HUES6 (cell line): ENCODE measurements around the gene TTC21A.
"Not testable (repeated sequence)": the region's sequence is repeated elsewhere in the genome, so short reads cannot be mapped to it uniquely, and the experiment has no call there.

Experiments
- H3K27ac ChIP-seq: 2 replicates; pipeline ENCODE4 v1.7.0; 2013; ENCODE audit warnings: low read depth, mild to moderate bottlenecking, low read length, inconsistent platforms
- H3K27me3 ChIP-seq: 2 replicates; pipeline ENCODE4 v1.6.1; 2013; ENCODE audit warnings: low read length; ENCODE audit not compliant: control insufficient read depth, insufficient read depth
- H3K36me3 ChIP-seq: 2 replicates; pipeline ENCODE4 v1.6.1; 2013; ENCODE audit warnings: low read length; ENCODE audit not compliant: control insufficient read depth, insufficient read depth
- H3K4me1 ChIP-seq: 2 replicates; pipeline ENCODE4 v1.6.1; 2013; ENCODE audit warnings: low read length; ENCODE audit not compliant: control insufficient read depth, insufficient read depth
- H3K4me3 ChIP-seq: 2 replicates; pipeline ENCODE4 v1.5.1; 2013; ENCODE audit warnings: low read depth, low read length
- H3K9ac ChIP-seq: one replicate; pipeline ENCODE4 v1.6.1; 2013; ENCODE audit warnings: mild to moderate bottlenecking, low read length
- H3K9me3 ChIP-seq: 2 replicates; pipeline ENCODE4 v1.6.1; 2013; ENCODE audit warnings: low read depth, low read length; ENCODE audit not compliant: control insufficient read depth, insufficient read depth

The TTC21A gene

DNA sequence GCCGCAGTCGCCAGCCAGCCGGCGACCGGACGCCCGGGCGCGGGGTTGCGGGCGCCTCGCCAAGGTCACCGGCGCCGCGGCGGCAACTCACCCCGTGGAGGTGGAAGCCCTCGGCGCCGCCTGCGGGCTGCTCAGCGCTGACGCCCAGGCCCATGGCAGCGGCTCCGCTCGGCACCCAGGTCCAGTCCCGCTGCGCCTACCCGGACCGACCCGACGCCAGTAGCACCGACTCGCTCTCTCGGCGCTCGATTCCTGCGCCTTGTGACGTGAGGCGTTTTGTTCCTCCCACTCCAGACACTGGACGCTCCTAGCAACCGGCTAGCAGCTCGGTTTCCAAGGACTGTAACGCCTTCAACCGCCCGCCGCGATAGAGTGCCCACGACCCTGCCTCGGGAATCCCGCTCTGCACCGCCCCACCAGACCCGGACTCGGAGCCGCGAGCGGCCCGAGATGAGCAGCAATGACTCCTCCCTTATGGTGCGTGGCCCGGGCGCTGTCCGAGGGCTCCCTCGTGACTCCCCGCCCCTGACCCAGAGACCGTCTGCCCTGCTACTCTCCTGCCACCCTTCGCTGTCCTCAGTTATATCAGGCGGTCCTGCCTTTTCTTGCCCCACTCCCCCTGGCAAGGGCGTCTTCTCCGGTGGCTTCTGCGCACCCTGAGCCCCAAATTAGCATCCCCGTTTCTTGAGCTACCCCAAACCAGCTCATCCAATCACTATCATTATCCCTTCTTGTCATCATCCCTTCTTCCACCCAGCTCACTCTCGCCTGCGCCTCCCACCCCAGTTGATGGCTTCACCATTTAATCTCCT, at the start of gene TTC21A, which contains the start of gene GORASP1:
Gene TTC21A (plus strand): TSS at position 293 of the 812 bp plus-strand sequence. CDS start 158 bp downstream, at position 451.
Gene GORASP1 (minus strand): TSS at position 240 of the 812 bp plus-strand sequence. CDS start 86 bp downstream, at position 154.
- H3K27ac ChIP-seq, result no peak within 1 kb of the TSS; the same call in 1 of the 2 replicates

DNA sequence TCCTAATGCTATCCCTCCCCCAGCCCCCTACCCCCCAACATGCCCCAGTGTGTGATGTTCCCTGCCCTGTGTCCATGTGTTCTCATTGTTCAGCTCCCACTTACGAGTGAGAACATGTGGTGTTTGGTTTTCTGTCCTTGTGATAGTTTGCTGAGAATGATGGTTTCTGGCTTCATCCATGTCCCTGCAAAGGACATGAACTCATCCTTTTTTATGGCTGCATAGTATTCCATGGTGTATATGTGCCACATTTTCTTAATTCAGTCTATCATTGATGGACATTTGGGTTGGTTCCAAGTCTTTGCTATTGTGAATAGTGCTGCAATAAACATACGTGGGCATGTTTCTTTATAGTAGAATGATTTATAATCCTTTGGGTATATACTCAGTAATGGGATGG, 46.3 kb upstream of the TTC21A start:
- not testable (repeated sequence) for H3K27me3 ChIP-seq, H3K27ac ChIP-seq, H3K4me1 ChIP-seq, H3K9ac ChIP-seq, H3K4me3 ChIP-seq, H3K9me3 ChIP-seq, H3K36me3 ChIP-seq

More for the DNA sequence above, at the start of gene TTC21A, which contains the start of gene GORASP1:
- Histone ChIP-seq H3K27me3 (peaks cover 8% of the 10 kb centered on the region; the same call in 1 of the 2 replicates), H3K9ac (peak within 1 kb of the TSS; percentile 76), H3K4me1 (peaks cover 8% of the 10 kb centered on the region; the same call in 1 of the 2 replicates), H3K36me3 (peaks cover 2% of the 10 kb centered on the region; the same call in 1 of the 2 replicates), H3K4me3 (peak within 1 kb of the TSS; percentile 89), H3K9me3 (no peaks in the 10 kb centered on the region)

GRCh38 chr3:39062180-39062579, 45.3 kb upstream of the TTC21A start:
- Histone ChIP-seq H3K27ac (no peak overlapping the region), H3K9me3 (no peaks in the 10 kb centered on the region)

GRCh38 chr3:39063143-39063542, 44.3 kb upstream of the TTC21A start:
- Histone ChIP-seq H3K27ac (no peak overlapping the region), H3K4me1 (no peaks in the 10 kb centered on the region), H3K36me3 (peaks cover 23% of the 10 kb centered on the region), H3K4me3 (no peak overlapping the region), H3K9ac (no peak overlapping the region), H3K9me3 (no peaks in the 10 kb centered on the region), H3K27me3 (no peaks in the 10 kb centered on the region)

More at GRCh38 chr3:39062180-39062579, 45.3 kb upstream of the TTC21A start:
- Histone ChIP-seq H3K9ac (no peak overlapping the region), H3K27me3 (no peaks in the 10 kb centered on the region), H3K4me3 (no peak overlapping the region), H3K36me3 (peaks cover 15% of the 10 kb centered on the region), H3K4me1 (no peaks in the 10 kb centered on the region)

DNA sequence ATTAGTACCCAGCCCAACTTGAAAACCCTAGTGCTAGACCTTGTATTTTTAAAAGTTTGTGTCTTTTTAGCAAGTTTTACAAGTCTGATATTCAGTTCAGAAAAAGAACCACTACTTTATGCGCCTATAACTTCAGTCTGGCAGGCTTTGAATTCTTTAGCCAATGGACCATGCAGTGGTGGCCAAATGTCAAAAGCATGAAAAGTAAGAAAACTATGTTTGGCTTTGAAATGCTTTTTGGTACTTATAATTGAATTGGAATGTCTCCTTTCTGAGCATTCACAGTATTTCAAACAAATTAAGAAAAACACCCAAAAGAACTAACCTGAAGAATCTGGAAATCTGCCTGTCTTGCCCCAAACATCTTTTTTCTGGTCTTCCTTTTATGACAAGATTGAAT, 42.8 kb upstream of the TTC21A start:
- Histone ChIP-seq H3K9ac (no peak overlapping the region), H3K27me3 (no peaks in the 10 kb centered on the region), H3K36me3 (peaks cover 34% of the 10 kb centered on the region), H3K4me1 (no peaks in the 10 kb centered on the region), H3K9me3 (no peaks in the 10 kb centered on the region), H3K27ac (no peak overlapping the region), H3K4me3 (no peak overlapping the region)

- peaks cover 39% of the 10 kb centered on the region for H3K36me3 ChIP-seq
- H3K27ac ChIP-seq, result no peak overlapping the region
- no peaks in the 10 kb centered on the region for H3K27me3 ChIP-seq
- H3K4me1 ChIP-seq, result no peaks in the 10 kb centered on the region
- H3K9ac ChIP-seq, result no peak overlapping the region
- H3K9me3 ChIP-seq, result no peaks in the 10 kb centered on the region
- no peak overlapping the region for H3K4me3 ChIP-seq
These were observed 42.3 kb upstream of the TTC21A start for GRCh38 chr3:39065197-39065596.

DNA sequence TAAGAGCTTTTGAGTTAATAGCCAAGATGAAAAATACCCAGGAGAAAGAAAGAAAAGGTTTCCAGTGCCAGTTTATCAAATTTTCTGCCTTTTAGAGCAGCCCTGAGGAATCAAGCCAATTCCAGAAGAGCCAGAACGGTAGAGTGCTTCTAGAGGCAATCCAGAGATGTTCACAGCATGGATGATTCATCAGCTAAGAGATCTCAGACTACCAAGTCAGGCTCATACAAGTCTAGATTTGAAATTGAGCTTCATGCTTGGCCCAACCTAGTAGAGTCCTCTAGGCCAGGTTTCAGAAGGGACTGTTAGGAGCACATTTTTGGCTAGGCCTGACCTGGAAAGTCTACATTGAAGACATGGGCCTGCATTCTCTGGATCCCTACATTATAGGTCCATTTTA, 40.2 kb upstream of the TTC21A start:
- peaks cover 50% of the 10 kb centered on the region for H3K36me3 ChIP-seq

GRCh38 chr3:39068556-39068955, 38.9 kb upstream of the TTC21A start:
- Histone ChIP-seq H3K36me3 (peaks cover 57% of the 10 kb centered on the region), H3K9ac (no peak overlapping the region), H3K27ac (no peak overlapping the region), H3K27me3 (no peaks in the 10 kb centered on the region), H3K9me3 (no peaks in the 10 kb centered on the region), H3K4me1 (no peaks in the 10 kb centered on the region), H3K4me3 (no peak overlapping the region)

More for the DNA sequence above, 40.2 kb upstream of the TTC21A start:
- Histone ChIP-seq H3K4me1 (no peaks in the 10 kb centered on the region), H3K9ac (no peak overlapping the region), H3K4me3 (no peak overlapping the region), H3K27ac (no peak overlapping the region), H3K27me3 (no peaks in the 10 kb centered on the region), H3K9me3 (no peaks in the 10 kb centered on the region)

DNA sequence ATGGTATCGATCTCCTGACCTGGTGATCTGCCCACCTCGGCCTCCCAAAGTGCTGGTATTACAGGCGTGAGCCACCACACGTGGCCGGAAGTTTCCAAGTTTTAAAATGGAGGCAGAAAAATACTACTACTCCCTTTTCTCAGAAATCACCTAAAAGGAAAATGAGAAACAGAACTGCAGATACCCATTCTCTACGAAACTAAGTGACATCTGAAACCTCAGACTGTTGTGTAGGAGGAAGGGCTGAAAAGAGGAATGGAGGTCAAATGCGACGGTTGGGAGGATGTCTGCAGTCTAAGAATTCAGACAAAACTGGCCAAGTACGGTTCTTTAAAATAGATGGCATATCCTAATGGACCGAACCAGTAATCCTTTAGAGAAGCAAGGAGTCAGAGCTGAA, 31.6 kb upstream of the TTC21A start:
- no peak overlapping the region for H3K9ac ChIP-seq
- no peaks in the 10 kb centered on the region for H3K9me3 ChIP-seq
- no peak overlapping the region for H3K27ac ChIP-seq
- no peaks in the 10 kb centered on the region for H3K4me1 ChIP-seq
- no peak overlapping the region for H3K4me3 ChIP-seq
- H3K27me3 ChIP-seq, result no peaks in the 10 kb centered on the region
- H3K36me3 ChIP-seq, result peaks cover 73% of the 10 kb centered on the region

- H3K27me3 ChIP-seq, result no peaks in the 10 kb centered on the region
- H3K4me3 ChIP-seq, result no peak overlapping the region
- no peak overlapping the region for H3K27ac ChIP-seq
- no peak overlapping the region for H3K9ac ChIP-seq
- no peaks in the 10 kb centered on the region for H3K4me1 ChIP-seq
- H3K36me3 ChIP-seq, result peaks cover 64% of the 10 kb centered on the region
- H3K9me3 ChIP-seq, result no peaks in the 10 kb centered on the region
These were observed 27.9 kb upstream of the TTC21A start for GRCh38 chr3:39079530-39079929.

GRCh38 chr3:39080026-39080425, 27.5 kb upstream of the TTC21A start:
- H3K36me3 ChIP-seq, result peaks cover 60% of the 10 kb centered on the region
- H3K4me3 ChIP-seq, result no peak overlapping the region

More at GRCh38 chr3:39080026-39080425, 27.5 kb upstream of the TTC21A start:
- Histone ChIP-seq H3K4me1 (no peaks in the 10 kb centered on the region), H3K9me3 (no peaks in the 10 kb centered on the region), H3K9ac (no peak overlapping the region), H3K27me3 (no peaks in the 10 kb centered on the region), H3K27ac (no peak overlapping the region)
